Kidney epithelial cell (primary cell): ENCODE measurements around the gene KCNQ1. TPM values are rescaled to one million over a fixed set of nuclear protein-coding genes. Genes with fewer than 3 reads are reported as not detected.

Experiments
- DNase-seq: peaks from one replicate; pipeline ENCODE4 v3.0.0-alpha.2; 2010; ENCODE audit warnings: low read depth
- H3K27me3 ChIP-seq: 2 replicates; pipeline ENCODE4 v1.6.0; 2011; ENCODE audit warnings: low read length; ENCODE audit not compliant: control insufficient read depth, insufficient read depth
- H3K36me3 ChIP-seq: 2 replicates; pipeline ENCODE4 v1.5.1; 2011; ENCODE audit warnings: low read length; ENCODE audit not compliant: control insufficient read depth, insufficient read depth
- H3K4me3 ChIP-seq: 2 replicates; pipeline ENCODE4 v1.5.1; 2011; ENCODE audit warnings: low read depth, mild to moderate bottlenecking, control low read depth, low read length
- CTCF ChIP-seq: IDR thresholded peaks from 2 replicates; pipeline ENCODE4 v1.5.1; 2011; ENCODE audit warnings: mild to moderate bottlenecking, moderate library complexity, low read length, control low read depth, inconsistent platforms; ENCODE audit not compliant: insufficient read depth, poor library complexity, severe bottlenecking
- total RNA-seq: library from RNA; depleted of rRNA; stranded (reverse); fragments of >200 nt; gene quantifications from 2 replicates; pipeline ENCODE4 v1.2.3, GENCODE V29; 2015

KCNQ1 gene
- total RNA-seq, 1 donor from 2014 or later: 2.3 TPM

- H3K27me3 ChIP-seq: peaks cover 31% of the 10 kb centered on the region
- no peaks in the 10 kb centered on the region for H3K36me3 ChIP-seq
- no peak overlapping the region for H3K4me3 ChIP-seq
- DNase-seq: no peak
- no peak for TF ChIP-seq CTCF
Observed at GRCh38 chr11:2794046-2794967, 349.5 kb downstream of the KCNQ1 start.

GRCh38 chr11:2794968-2795322, 350.1 kb downstream of the KCNQ1 start:
- Histone ChIP-seq H3K27me3 (peaks cover 30% of the 10 kb centered on the region), H3K4me3 (no peak overlapping the region)
- DNase-seq: no peak

GRCh38 chr11:2795491-2795991, 350.7 kb downstream of the KCNQ1 start:
- peaks cover 24% of the 10 kb centered on the region for H3K27me3 ChIP-seq
- no peak for DNase-seq
- H3K36me3 ChIP-seq: no peaks in the 10 kb centered on the region
- TF ChIP-seq CTCF: no peak
- no peak overlapping the region for H3K4me3 ChIP-seq

More at GRCh38 chr11:2794968-2795322, 350.1 kb downstream of the KCNQ1 start:
- no peaks in the 10 kb centered on the region for H3K36me3 ChIP-seq
- no peak for TF ChIP-seq CTCF

GRCh38 chr11:2796091-2796490, 351.3 kb downstream of the KCNQ1 start:
- Histone ChIP-seq H3K36me3 (no peaks in the 10 kb centered on the region), H3K4me3 (no peak overlapping the region), H3K27me3 (peaks cover 22% of the 10 kb centered on the region)
- TF ChIP-seq CTCF: no peak
- no peak for DNase-seq

GRCh38 chr11:2796508-2797113, 351.8 kb downstream of the KCNQ1 start:
- Histone ChIP-seq H3K4me3 (no peak overlapping the region), H3K27me3 (peaks cover 17% of the 10 kb centered on the region), H3K36me3 (no peaks in the 10 kb centered on the region)
- no peak for TF ChIP-seq CTCF
- no peak for DNase-seq
